Neutrophil (primary cell): Measurements from ENCODE around the gene ROBO4.

Source experiments
- H3K27ac ChIP-seq: fragments of 200-600 bp; sonication (generic); 2 replicates; pipeline ENCODE4 v1.5.1; 2016; ENCODE audit warnings: mild to moderate bottlenecking, moderate library complexity
- H3K27me3 ChIP-seq: fragments of 200-600 bp; sonication (generic); 2 replicates; pipeline ENCODE4 v1.6.0; 2016; ENCODE audit warnings: mild to moderate bottlenecking
- H3K36me3 ChIP-seq: fragments of 200-600 bp; sonication (generic); 2 replicates; pipeline ENCODE4 v1.5.1; 2017
- H3K4me1 ChIP-seq, 2 experiments: fragments of 200-600 bp in 1 of 2; sonication (generic) in 1 of 2; 1 replicate in 1 of 2; 2 replicates in 1 of 2; pipeline versions ENCODE4 v1.5.1 to v1.6.1; 2013 to 2016; ENCODE audit warnings: low read depth in 1 of 2, low read length in 1 of 2, mild to moderate bottlenecking in 1 of 2, moderate library complexity in 1 of 2; ENCODE audit not compliant: control insufficient read depth in 1 of 2, insufficient read depth in 1 of 2
- H3K4me3 ChIP-seq, 2 experiments: fragments of 200-600 bp in 1 of 2; sonication (generic) in 1 of 2; 1 replicate in 1 of 2; 2 replicates in 1 of 2; pipeline ENCODE4 v1.5.1; 2013 to 2016; ENCODE audit warnings: low read depth in 1 of 2, low read length in 1 of 2, mild to moderate bottlenecking in 1 of 2, moderate library complexity in 1 of 2
- H3K9me3 ChIP-seq: fragments of 200-600 bp; sonication (generic); 2 replicates; pipeline ENCODE4 v1.5.1; 2016
- CTCF ChIP-seq: fragments of 200-600 bp; sonication (generic); IDR thresholded peaks from 2 replicates; pipeline ENCODE4 v1.5.1; 2016; ENCODE audit warnings: antibody characterized with exemption

Gene ROBO4

GRCh38 chr11:124841840-124842239 lies 55.8 kb downstream of the ROBO4 start:
- Histone ChIP-seq H3K9me3 (no peaks in the 10 kb centered on the region), H3K4me1 (no peaks in the 10 kb centered on the region), H3K36me3 (no peaks in the 10 kb centered on the region), H3K27ac (no peak overlapping the region), H3K27me3 (peaks cover 100% of the 10 kb centered on the region), H3K4me3 (no peak overlapping the region)
- no peak for TF ChIP-seq CTCF

GRCh38 chr11:124841201-124841600 lies 56.5 kb downstream of the ROBO4 start:
- Histone ChIP-seq H3K27ac (no peak overlapping the region), H3K4me3 (no peak overlapping the region), H3K9me3 (no peaks in the 10 kb centered on the region), H3K36me3 (no peaks in the 10 kb centered on the region), H3K4me1 (no peaks in the 10 kb centered on the region), H3K27me3 (peaks cover 100% of the 10 kb centered on the region)
- TF ChIP-seq CTCF, result no peak

- Histone ChIP-seq H3K27ac (no peak overlapping the region), H3K4me1 (no peaks in the 10 kb centered on the region)
- no peak for TF ChIP-seq CTCF
Observed at GRCh38 chr11:124840666-124841065, 57.0 kb downstream of the ROBO4 start.

GRCh38 chr11:124839972-124840621 lies 57.6 kb downstream of the ROBO4 start:
- Histone ChIP-seq H3K27me3 (peaks cover 100% of the 10 kb centered on the region), H3K36me3 (no peaks in the 10 kb centered on the region), H3K27ac (no peak overlapping the region), H3K4me1 (no peaks in the 10 kb centered on the region), H3K9me3 (no peaks in the 10 kb centered on the region), H3K4me3 (no peak overlapping the region)
- no peak for TF ChIP-seq CTCF

More at GRCh38 chr11:124840666-124841065, 57.0 kb downstream of the ROBO4 start:
- H3K36me3 ChIP-seq, result no peaks in the 10 kb centered on the region
- H3K4me3 ChIP-seq, result no peak overlapping the region
- H3K27me3 ChIP-seq, result peaks cover 100% of the 10 kb centered on the region
- H3K9me3 ChIP-seq, result no peaks in the 10 kb centered on the region

GRCh38 chr11:124839128-124839971 lies 58.3 kb downstream of the ROBO4 start:
- peaks cover 100% of the 10 kb centered on the region for H3K27me3 ChIP-seq

More at GRCh38 chr11:124839128-124839971, 58.3 kb downstream of the ROBO4 start:
- H3K27ac ChIP-seq, result no peak overlapping the region
- no peak for TF ChIP-seq CTCF
- no peaks in the 10 kb centered on the region for H3K9me3 ChIP-seq
- no peaks in the 10 kb centered on the region for H3K36me3 ChIP-seq
- no peaks in the 10 kb centered on the region for H3K4me1 ChIP-seq
- H3K4me3 ChIP-seq, result no peak overlapping the region
